Measurements from ENCODE around the gene MYO5C. TPM values are rescaled to one million over a fixed set of nuclear protein-coding genes. Genes with fewer than 3 reads are reported as not detected.

Gene MYO5C
- polyA plus RNA-seq, 1 donor (not counting 4 experiments of a cell fraction or from before 2014, with no cell fraction given): 0.16 TPM

GRCh38 chr15:52324109-52324508 is 28.5 kb upstream of the MYO5C start:
- H3K9me1 ChIP-seq (ENCODE audit: control insufficient read depth, extremely low read depth, insufficient read depth, low read length): no peaks in the 10 kb centered on the region
- H3K79me2 ChIP-seq (ENCODE audit: control insufficient read depth, insufficient read depth, low read length): no peaks in the 10 kb centered on the region
- no peak overlapping the region for H2AFZ ChIP-seq (ENCODE audit: control insufficient read depth, low read length)
- no peaks in the 10 kb centered on the region for H3K27me3 ChIP-seq (ENCODE audit: control insufficient read depth, extremely low read depth, insufficient read depth, low read length)
- H3K9ac ChIP-seq (ENCODE audit: control insufficient read depth, extremely low read depth, insufficient read depth, low read length): no peak overlapping the region
- H3K9me3 ChIP-seq (ENCODE audit: control insufficient read depth, low read depth, low read length): no peaks in the 10 kb centered on the region
- no peaks in the 10 kb centered on the region for H4K20me1 ChIP-seq (ENCODE audit: control insufficient read depth, extremely low read depth, insufficient read depth, low read length)
- H3K4me2 ChIP-seq (ENCODE audit: control insufficient read depth, extremely low read depth, insufficient read depth, low read depth, low read length): no peak overlapping the region
- no peak for DNase-seq (ENCODE audit: low read depth, low spot score)
- H3K36me3 ChIP-seq (ENCODE audit: control insufficient read depth in 2 of 2, extremely low read depth in 1 of 2, insufficient read depth in 2 of 2, low read length in 2 of 2): peaks cover 12 to 35% of the 10 kb centered on the region in 2 experiments
- H3K4me1 ChIP-seq (ENCODE audit: control insufficient read depth, extremely low read depth, insufficient read depth, low read length): no peaks in the 10 kb centered on the region
- dilution Hi-C loops (cut with MboI; ENCODE audit: extremely low pct_ligation_motif_present, low sequenced_read_pairs): no loop called here
- H3K4me3 ChIP-seq (ENCODE audit: control insufficient read depth in 2 of 3, extremely low read depth in 1 of 3, insufficient read depth in 2 of 3, low read depth in 1 of 3, low read length in 3 of 3): no peak overlapping the region
- H3K27ac ChIP-seq (ENCODE audit: control insufficient read depth, insufficient read depth, low read length): no peak overlapping the region
- TF ChIP-seq CTCF (optimal IDR thresholded peaks at IDR 0.05 in 1 of 3, IDR thresholded peaks at IDR 0.05 in 1 of 3, conservative IDR thresholded peaks at IDR 0.05 in 1 of 3; ENCODE audit: extremely low read depth in 1 of 3, insufficient read depth in 2 of 3, low read length in 3 of 3) (no peak), EZH2 (IDR thresholded peaks at IDR 0.05; ENCODE audit: low read length) (no peak)
- no peak for FAIRE-seq

- H3K4me2 ChIP-seq (ENCODE audit: control insufficient read depth, extremely low read depth, insufficient read depth, low read depth, low read length): no peak overlapping the region
- dilution Hi-C loops (cut with MboI; ENCODE audit: extremely low pct_ligation_motif_present, low sequenced_read_pairs): no loop called here
- H4K20me1 ChIP-seq (ENCODE audit: control insufficient read depth, extremely low read depth, insufficient read depth, low read length): no peaks in the 10 kb centered on the region
- no peaks in the 10 kb centered on the region for H3K27me3 ChIP-seq (ENCODE audit: control insufficient read depth, extremely low read depth, insufficient read depth, low read length)
- H2AFZ ChIP-seq (ENCODE audit: control insufficient read depth, low read length): no peak overlapping the region
- H3K4me3 ChIP-seq (ENCODE audit: control insufficient read depth in 2 of 3, extremely low read depth in 1 of 3, insufficient read depth in 2 of 3, low read depth in 1 of 3, low read length in 3 of 3): no peak overlapping the region
- H3K9ac ChIP-seq (ENCODE audit: control insufficient read depth, extremely low read depth, insufficient read depth, low read length): no peak overlapping the region
- no peaks in the 10 kb centered on the region for H3K79me2 ChIP-seq (ENCODE audit: control insufficient read depth, insufficient read depth, low read length)
- H3K4me1 ChIP-seq (ENCODE audit: control insufficient read depth, extremely low read depth, insufficient read depth, low read length): no peaks in the 10 kb centered on the region
- no peak overlapping the region for H3K27ac ChIP-seq (ENCODE audit: control insufficient read depth, insufficient read depth, low read length)
- FAIRE-seq: no peak
- TF ChIP-seq CTCF (optimal IDR thresholded peaks at IDR 0.05 in 1 of 3, IDR thresholded peaks at IDR 0.05 in 1 of 3, conservative IDR thresholded peaks at IDR 0.05 in 1 of 3; ENCODE audit: extremely low read depth in 1 of 3, insufficient read depth in 2 of 3, low read length in 3 of 3) (no peak), EZH2 (IDR thresholded peaks at IDR 0.05; ENCODE audit: low read length) (no peak)
- H3K9me1 ChIP-seq (ENCODE audit: control insufficient read depth, extremely low read depth, insufficient read depth, low read length): no peaks in the 10 kb centered on the region
- H3K36me3 ChIP-seq (ENCODE audit: control insufficient read depth in 2 of 2, extremely low read depth in 1 of 2, insufficient read depth in 2 of 2, low read length in 2 of 2): peaks cover 20 to 29% of the 10 kb centered on the region in 2 experiments
- DNase-seq (ENCODE audit: low read depth, low spot score): no peak
- no peaks in the 10 kb centered on the region for H3K9me3 ChIP-seq (ENCODE audit: control insufficient read depth, low read depth, low read length)
These were observed 23.3 kb upstream of the MYO5C start for GRCh38 chr15:52318729-52319500.

Measured in keratinocyte (primary cell).